ENCODE data around the gene TMEM131L.

GRCh38 chr4:153566631-153567150 lies 100.5 kb downstream of the TMEM131L start:
- TF ChIP-seq CTCF (conservative IDR thresholded peaks at IDR 0.05; ENCODE audit: low read length) (no peak), EZH2phosphoT487 (IDR thresholded peaks at IDR 0.05; ENCODE audit: borderline replicate concordance) (no peak)
